Raji (cell line): ENCODE data around the gene KRT8.
"Not testable (repeated sequence)": the region's sequence is repeated elsewhere in the genome, so short reads cannot be mapped to it uniquely, and the experiment has no call there.

ENCODE experiments used
- POLR2A ChIP-seq: IDR thresholded peaks from 2 replicates; pipeline ENCODE4 v1.6.1; 2011; ENCODE audit warnings: low read depth, low read length, control low read depth; ENCODE audit not compliant: insufficient read depth

Gene KRT8

GRCh38 chr12:52904509-52905300, at the start of gene KRT8:
Gene KRT8 (minus strand): TSS chr12:52905076. CDS start chr12:52904981, 95 bp downstream.
- TF ChIP-seq POLR2A = not testable (repeated sequence)

- no peak for TF ChIP-seq POLR2A
Measured at GRCh38 chr12:52953181-52953841, 48.4 kb upstream of the KRT8 start.

GRCh38 chr12:52952076-52952801, 47.4 kb upstream of the KRT8 start:
- TF ChIP-seq POLR2A = no peak

- TF ChIP-seq POLR2A = no peak
Measured at GRCh38 chr12:52951640-52952039, 46.8 kb upstream of the KRT8 start.

GRCh38 chr12:52951126-52951525, 46.2 kb upstream of the KRT8 start:
- no peak for TF ChIP-seq POLR2A

GRCh38 chr12:52950553-52950952, 45.7 kb upstream of the KRT8 start:
- TF ChIP-seq POLR2A = no peak

GRCh38 chr12:52949413-52950331, 44.8 kb upstream of the KRT8 start:
- no peak for TF ChIP-seq POLR2A

- no peak for TF ChIP-seq POLR2A
Measured at GRCh38 chr12:52947738-52948423, 43.0 kb upstream of the KRT8 start.

- TF ChIP-seq POLR2A = no peak
Measured at GRCh38 chr12:52946797-52947547, 42.1 kb upstream of the KRT8 start.

- no peak for TF ChIP-seq POLR2A
Measured at GRCh38 chr12:52946334-52946733, 41.5 kb upstream of the KRT8 start.

GRCh38 chr12:52945389-52946232, 40.7 kb upstream of the KRT8 start:
- no peak for TF ChIP-seq POLR2A

- TF ChIP-seq POLR2A = no peak
Measured at GRCh38 chr12:52944683-52945388, 40.0 kb upstream of the KRT8 start.
